GM19025 (cell line): ENCODE results near the gene SKAP2.

ENCODE experiments used
- ATAC-seq: cut with Tn5 transposase; IDR thresholded peaks from one replicate; pipeline ENCODE4 v1.9.1; 2021; ENCODE audit warnings: mild to moderate bottlenecking, low read depth, moderate library complexity; ENCODE audit not compliant: unreplicated experiment

SKAP2 gene

DNA sequence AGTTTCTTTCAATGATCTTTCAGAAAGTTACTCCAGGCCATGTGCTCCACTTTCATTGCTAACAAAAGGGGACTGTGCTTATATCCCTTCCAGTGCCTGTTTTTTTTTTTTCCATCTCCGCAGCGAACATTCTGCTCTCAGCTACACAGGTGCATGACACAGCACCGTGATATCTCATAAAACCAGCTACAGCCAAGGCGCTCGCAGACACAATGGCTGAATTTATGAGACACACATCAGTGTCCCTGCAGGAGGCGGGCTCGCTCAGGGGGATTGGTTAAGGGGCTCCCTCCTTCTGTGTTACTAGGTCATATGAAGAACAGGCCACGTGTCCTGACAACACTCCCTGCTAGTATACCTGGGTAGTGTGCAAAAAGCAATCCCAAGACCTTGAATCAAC, 245.5 kb downstream of the SKAP2 start:
- no peak for ATAC-seq

DNA sequence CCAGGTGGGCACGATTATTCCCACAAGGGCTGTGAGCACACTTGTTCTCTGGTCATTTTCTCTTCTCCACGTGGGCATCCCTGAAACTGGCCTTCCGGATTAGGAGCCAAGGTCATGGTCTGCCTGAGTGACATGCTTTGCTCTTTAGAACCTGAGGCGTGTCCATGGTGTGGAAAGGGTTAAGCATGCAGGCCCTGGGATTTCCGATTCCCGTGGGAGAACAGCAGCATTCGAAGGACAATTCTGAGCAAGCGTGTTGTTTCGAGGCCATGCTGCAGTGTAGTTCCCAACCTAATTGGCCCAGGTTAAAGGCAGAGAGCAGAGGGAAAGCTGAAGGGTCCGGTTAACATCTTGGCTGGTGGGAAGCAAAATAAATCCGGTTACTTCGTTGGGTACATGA, 245.9 kb downstream of the SKAP2 start:
- ATAC-seq: no peak
